WI38 (cell line): ENCODE results near the gene SEL1L3.

Source experiments
- H3K4me3 ChIP-seq: 2 replicates; pipeline ENCODE4 v1.5.1; 2011; ENCODE audit warnings: low read depth, mild to moderate bottlenecking, control low read depth, low read length
- CTCF ChIP-seq: IDR thresholded peaks from 2 replicates; pipeline ENCODE4 v1.5.1; 2012; ENCODE audit warnings: low read depth, mild to moderate bottlenecking, control low read depth, low read length

Gene SEL1L3

GRCh38 chr4:25901030-25901430 lies 38.2 kb upstream of the SEL1L3 start:
- H3K4me3 ChIP-seq: no peak overlapping the region
- no peak for TF ChIP-seq CTCF

- H3K4me3 ChIP-seq: no peak overlapping the region
- no peak for TF ChIP-seq CTCF
Observed at GRCh38 chr4:25900310-25900709, 37.5 kb upstream of the SEL1L3 start.

- TF ChIP-seq CTCF: no peak
- no peak overlapping the region for H3K4me3 ChIP-seq
Observed at GRCh38 chr4:25896776-25897539, 34.2 kb upstream of the SEL1L3 start.

GRCh38 chr4:25892796-25893195 lies 30.0 kb upstream of the SEL1L3 start:
- H3K4me3 ChIP-seq: no peak overlapping the region
- no peak for TF ChIP-seq CTCF

- no peak for TF ChIP-seq CTCF
- H3K4me3 ChIP-seq: no peak overlapping the region
Observed at GRCh38 chr4:25890571-25891485, 28.0 kb upstream of the SEL1L3 start.

- H3K4me3 ChIP-seq: no peak overlapping the region
- TF ChIP-seq CTCF: no peak
Observed at GRCh38 chr4:25889589-25890503, 27.1 kb upstream of the SEL1L3 start.
